ENCODE measurements around the gene DMRT2.

Gene DMRT2

DNA sequence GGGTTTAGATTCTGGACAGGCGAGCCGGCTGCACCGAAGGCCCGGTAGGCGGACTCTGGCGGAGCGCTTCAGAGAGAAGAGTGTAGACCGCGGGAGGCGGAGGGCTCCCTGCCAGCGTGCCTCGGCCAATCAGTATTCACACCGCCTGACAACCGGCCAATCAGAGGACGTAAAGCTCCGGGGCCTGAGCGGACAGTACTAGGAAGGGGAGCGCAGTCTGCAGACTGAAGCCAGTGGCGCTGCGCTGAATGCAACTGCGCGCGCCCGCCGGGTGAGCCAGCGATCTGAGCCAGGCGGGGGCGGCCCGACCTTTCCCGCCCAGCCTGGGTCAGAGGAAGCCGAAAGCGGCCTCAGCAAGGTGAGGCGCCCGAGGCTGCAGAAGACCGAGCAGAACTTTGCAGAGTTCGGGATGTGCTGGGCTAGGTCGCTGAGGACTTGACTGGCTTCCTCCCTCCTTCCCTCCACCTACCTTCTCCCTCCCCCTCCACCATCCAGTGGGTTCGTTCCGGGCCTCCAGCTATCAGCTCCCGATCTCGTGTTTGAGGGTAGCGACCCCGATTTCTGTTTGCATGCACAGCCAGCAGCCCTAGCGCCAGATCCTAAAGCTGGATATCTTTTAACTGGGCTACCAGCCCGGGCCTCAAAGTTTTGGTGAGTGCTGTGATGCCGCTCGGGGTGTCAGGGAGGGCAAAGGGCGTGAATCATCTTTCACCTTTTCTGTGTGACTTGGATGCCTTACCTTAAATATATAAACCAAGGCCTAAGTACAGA is at the start of gene DMRT2:
Gene DMRT2, plus strand, starts transcription at position 233 of the 771 bp plus-strand sequence. CDS start 1,257 bp downstream, outside the sequence.
- DNase-seq = no peak

DNA sequence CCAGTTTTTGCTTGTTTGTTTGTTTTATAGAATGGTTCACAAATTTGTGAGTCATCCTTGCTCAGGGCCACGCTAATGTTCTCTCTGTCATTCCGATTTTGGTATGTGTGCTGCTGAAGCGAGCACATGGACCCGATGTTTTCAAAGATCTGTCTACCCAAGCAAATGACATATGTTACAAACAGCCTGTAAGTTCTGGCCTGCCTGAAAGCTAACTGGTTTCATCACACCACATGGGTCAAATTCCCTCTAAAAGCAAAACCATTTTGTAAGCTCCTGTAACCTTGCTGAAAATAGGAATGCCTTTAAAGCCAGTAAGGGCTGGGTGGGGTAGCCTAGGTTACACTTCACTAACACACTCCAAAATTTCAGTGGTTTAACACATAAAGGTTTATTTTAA is 48.3 kb upstream of the DMRT2 start:
- no peak for DNase-seq

DNA sequence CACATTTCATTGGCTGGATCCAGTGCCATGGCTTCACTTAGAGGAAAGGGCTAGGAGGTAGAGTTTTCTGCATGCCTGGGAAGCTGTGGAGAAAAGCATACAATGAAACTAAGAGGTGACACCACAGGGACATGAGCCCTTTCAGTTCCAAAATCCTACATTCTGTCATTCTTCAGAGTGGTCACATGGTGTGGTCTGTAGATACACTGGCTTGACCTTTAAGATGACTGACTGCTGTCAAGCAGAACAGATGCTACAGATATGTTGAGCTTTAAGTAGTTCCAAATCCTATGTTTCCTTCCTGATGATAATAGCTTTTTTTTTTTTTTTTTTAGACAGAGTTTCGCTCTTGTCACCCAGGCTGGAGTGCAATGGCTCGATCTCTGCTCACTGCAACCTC is 47.5 kb upstream of the DMRT2 start:
- no peak for DNase-seq

DNA sequence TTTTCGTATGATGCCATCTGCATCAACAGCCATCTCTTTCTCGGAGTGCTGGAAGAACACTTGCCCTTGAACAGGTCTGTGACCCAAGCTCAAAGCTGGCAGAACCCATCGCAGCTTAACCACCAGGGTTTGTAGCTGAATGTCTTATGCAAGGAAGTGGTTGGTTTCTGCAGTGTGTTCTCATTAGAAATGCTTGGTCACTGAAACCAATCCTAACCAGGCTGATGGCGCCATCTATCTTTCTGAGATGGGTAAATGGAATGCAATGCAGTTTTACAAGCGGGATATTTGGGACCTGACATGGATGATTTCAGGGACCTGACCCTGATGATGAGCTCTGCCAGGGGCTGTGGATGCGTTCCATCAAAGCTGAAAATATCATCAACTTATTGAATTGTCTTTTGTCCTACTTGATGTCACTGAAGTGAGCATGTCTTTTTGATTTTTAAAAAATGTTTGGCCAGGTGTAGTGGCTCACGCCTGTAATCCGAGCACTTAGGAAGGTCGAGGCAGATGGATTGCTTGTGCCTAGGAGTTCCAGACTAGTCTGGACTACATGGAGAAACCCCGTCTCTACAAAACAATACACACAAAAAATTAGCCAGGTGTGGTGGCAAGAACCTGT is 45.0 kb upstream of the DMRT2 start:
- DNase-seq = no peak

DNA sequence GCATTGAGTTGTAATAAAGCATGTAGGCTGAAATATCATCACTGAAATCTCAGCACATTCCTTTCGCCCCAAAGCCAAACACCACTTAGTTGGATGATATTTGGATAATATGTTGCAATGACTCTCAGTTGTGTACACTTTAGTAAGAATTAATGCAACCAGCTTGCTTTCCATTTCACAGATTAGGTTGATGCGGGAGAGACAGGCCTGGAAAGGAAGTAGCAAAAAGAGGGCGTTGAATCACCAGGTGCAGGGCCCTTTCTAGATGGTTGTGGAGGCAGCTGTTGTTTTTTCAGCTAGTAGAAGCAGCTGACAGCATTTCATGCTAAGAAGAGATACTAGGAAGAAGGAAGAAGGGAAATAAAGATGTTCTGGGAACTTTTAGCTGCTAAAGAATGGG is 42.8 kb upstream of the DMRT2 start:
- DNase-seq = no peak

DNA sequence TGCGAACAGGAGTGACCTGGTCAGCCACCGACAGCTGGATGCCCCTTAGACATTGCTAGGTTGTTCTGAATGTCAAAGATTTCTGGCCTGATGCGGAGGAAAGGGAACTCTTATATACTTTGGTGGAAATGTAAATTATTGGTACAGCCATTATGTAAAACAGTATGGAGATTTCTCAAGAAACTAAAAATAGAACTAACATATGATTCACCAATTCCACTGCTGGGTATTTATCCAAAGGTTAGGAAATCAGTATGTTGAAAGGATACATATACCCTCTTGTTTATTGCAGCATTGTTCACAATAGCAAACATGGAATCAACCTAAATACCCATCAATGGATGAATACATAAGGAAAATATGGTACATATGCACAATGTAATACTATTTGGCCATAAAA is 41.9 kb upstream of the DMRT2 start:
- no peak for DNase-seq

DNA sequence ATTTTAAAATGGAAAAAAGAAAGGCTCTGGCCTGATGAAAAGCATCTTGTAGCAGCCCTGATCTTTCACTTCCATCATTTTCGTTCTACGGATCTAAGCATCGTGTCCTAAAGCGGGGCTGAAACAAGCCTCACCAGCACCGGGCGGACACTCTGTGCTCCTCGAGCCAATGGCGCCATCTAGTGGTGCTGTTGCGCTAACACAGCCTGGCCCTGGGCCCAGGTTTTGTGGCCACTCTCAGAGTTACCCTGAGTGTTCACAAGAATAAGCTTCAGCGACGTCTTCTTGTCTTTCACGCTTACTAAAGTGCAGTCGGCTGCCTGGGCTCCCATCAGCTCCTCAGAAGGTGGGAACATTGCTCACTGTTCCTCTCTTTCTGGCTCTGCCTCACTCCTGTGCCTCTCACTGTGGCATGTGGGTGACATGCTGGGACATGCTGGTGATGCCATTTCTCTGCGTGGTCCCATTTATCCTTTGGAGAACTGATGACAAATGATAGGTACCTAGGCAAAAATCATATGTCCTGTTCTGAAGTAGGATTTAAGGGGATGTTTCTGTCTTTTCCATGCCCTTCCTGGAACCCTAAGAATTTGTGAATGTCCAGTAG is 41.0 kb upstream of the DMRT2 start:
- DNase-seq = peak; percentile 45

DNA sequence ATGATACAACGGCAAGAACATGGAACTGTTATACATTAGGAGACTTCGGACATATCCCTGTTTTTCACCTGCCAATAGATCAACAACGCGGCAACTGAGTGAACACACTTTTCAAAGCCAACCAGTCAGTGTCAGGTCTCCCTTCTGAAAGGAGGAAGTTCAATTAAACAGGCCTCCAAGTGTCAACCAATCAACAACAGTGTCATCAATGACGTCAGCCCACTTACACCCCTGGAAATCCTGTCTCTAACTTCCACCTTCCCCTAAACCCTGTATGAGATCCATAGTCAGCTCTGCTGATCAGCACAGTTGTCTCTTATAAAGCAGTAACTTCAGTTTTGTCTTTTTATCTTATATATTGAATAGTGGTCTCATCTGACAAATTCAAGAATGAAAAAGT is 37.1 kb upstream of the DMRT2 start:
- DNase-seq = no peak

DNA sequence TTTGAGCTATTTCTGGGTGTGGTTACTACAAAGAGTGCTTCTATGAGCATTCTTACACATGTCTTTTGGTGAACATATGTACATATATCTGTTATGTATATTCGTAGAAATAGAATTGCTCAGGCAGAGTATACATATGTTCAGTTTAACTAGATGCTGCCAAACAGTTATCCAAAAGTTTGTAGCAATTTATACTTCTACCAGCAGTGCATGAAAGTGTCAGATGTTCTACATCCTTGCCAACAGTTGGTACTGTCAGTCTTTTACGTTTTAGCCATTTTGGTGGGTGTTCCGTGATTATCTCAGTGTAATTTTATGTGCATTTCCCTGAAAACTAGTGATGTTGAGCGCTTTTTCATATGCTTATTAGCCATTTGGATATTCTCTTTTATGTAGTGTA is 35.9 kb upstream of the DMRT2 start:
- no peak for DNase-seq

DNA sequence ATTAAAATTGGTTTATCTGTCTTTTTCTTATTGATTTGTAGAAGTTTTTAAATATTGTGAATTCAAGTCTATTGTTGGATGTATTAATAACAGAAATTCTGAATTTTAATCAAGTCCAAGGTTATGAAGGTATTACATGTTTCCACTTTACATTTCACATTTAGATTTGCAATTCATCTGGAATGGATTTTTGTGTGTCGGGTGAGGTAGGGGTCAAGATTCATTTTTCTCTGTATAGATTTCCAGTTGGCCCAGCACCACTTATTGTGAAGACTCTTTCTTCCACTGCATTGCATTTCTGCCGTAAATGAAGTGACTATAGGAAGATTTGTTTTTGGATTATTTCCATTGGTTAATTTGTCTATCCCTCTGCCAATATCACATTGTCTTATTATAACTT is 35.5 kb upstream of the DMRT2 start:
- no peak for DNase-seq

DNA sequence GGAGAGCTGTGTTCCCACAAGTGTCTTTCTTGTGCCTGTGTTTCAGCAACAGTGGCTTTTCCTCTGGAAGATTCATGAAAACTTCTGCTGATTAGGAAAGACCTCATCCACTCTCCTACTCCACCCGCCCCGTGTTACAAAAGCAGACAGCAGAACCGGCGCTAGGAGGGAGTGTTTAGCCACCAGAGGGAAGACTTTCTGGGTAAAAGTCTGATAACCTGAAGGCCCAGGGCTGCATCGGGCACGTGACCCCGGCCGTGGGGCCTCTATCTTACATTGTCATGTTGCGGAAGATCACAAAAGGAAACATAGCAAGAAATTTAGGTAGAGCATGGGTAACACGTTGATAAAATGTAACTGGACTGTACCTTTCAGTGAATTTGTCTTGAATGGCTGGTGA is 32.0 kb upstream of the DMRT2 start:
- no peak for DNase-seq

DNA sequence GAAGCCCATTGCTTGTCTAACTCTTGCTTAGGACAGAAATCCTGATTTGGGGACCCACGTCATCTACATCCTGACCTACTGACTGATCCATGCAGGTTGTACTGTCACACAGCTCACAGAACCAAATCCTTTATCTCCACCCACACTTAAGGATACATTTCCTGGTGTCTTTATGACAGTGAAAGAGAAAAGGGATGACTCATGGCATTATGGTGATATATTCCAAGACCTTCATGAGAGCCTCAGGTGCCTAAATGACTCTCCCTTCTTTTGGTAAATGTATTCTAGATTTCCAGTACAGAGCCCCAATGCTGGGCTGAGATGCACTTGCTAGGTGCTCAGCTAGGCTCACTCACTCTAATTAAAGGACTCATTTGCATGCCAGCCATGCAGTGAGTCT is 26.0 kb upstream of the DMRT2 start:
- DNase-seq = no peak

DNA sequence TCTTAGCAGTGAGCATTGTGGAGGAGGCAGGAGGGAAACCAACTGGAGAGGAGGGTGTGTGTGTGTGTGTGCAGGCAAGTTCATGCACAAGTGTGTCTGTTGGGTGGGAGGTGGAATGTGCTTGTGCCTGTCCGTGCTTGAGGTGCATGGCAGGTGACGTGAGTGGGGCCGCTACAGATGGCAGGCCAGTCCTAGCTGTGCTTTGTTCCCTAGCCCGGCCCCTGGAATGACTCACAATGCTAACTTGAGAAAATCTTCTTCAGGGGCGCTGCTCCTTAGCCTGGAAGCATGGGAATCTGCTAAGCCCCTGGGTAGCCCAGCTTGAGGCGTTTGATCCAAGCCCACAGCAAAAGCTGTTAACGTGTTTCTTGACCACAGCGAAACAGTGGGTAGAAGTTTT is 25.0 kb upstream of the DMRT2 start:
- DNase-seq = no peak

DNA sequence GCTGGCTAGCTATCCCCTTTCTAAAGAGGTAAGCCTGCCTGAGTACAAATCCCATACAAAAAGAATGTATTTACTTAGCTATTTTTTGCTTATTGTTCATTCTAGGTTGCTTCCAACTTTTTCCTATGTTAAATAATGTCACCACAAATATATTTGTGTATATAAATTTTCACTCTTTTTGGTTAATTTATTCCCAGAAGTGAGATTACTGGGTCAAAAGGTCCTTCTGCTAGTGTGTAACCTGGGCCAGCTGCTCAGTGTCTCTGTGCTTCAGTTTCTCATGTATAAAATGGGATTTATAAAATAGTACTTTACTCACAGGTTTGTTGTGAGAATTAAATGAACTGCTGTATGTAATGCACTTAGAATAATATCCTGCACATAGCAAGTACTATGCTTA is 23.9 kb upstream of the DMRT2 start:
- DNase-seq = no peak

DNA sequence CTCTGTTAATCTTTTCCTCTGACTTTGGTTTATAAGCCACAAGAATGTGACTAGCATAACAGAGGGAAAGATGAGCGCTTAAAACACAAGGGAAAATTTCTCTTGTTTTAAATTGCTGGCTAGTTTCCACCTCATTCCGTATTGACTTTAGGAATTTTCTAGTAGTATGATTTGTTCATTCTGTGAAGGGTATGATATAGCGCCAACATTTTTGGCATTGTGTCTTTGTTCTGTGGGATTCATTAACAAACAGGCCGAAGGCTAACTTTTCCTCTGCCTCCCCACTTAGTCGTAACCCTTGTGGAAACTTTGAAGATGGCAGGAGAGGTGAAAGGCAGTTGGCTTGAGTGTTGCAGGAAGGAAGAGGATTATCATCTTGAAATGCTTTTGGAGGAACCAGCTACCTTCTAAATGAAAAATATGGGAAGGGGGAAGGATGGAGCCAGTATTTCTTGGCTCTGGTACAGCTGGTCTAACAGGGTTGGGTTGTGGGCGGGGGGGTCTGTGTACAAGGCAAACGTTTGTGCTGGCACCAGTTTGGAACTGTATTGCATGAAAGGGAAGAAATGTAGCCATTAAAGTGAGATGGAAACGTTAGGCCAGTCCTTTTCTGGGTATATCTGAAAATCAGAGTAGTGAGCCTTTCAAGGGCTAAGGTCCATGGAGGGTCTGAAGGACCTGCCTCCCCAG is 21.5 kb upstream of the DMRT2 start:
- DNase-seq = no peak

DNA sequence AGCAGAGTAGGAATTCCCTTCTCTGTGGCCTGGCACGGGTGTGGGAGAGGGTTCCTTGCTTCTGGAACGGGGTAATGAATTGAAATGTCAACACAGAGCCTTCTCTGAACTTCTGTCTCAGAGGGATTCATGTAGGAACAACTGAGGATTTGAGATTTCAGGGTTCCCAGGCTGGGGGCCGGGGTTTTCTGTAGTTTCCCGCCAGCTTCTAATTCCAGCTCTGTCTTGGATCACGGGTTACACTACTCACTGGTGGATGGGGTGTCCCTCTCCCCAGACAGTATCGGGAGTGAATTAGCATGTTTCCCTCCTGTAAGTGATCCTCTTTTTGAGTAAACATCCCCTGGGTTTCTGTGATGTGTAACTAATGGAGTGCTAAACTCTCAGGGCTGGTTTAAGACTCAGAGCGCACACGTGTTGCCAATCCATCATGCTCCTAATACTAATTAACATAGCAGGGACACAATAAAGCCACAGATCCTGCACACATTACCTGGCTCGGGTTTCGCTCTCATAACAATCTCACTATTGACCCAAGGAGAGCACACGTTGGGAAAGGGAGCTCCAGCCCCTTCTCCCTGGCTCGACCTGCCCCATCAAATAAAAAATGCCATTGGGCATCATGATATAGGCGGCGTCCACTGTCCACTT is 18.1 kb upstream of the DMRT2 start:
- DNase-seq = no peak

DNA sequence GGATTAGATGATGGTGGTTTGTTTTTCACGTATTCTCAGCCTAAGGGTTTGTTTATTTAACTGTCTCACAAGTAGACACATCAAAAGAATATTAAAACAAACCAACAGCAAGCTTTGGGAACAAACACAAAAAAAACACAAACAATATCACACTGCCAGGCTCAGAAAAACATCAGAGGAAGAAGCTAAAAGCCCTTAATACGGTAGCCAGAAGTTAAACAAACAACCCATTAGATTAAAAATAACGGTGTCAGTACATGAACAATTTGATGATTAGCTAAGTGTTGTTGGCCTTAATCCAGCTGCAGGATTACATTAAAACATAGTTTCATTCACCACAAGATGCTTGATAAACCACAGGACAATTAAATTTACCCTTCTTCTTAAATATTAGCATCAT is 15.9 kb upstream of the DMRT2 start:
- DNase-seq = no peak

DNA sequence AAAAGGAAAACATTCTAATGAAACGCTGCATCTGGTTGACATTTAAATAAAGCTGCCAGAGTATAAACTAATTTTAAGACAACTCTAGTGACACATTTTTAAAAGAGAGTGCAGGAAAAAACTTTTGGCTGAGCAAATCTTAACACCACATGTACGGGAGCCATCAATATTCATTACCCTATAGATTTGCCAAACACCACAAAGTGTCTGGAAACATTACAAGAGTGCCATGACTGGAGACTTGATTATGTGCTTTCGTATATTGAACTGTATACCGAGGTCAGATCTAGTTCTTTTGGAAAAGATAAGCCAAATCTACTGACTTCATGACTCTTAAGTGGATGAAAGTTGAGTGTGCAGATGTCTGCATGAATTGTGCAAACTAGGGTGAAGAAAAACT is 10.6 kb upstream of the DMRT2 start:
- no peak for DNase-seq

DNA sequence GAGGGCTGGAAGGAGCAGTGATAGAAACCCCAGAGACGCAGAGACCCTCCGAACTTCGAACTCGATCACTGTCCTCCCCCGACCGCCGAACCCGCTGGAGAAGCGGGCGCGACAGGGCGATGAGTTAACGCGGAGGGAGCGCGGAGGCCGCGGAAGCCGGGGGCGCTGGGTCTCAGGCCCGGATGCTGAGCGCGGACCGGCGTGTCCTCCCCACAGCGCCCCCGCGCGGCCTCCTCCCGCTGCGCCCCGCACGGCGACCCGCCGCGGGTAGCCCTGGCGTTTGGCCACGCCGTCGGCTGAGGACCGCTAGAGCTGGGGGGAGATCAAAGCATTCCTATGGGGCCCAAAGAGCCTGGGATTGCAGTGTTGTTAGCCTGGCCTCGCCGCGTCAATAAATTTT is 7.7 kb upstream of the DMRT2 start:
- DNase-seq = no peak

DNA sequence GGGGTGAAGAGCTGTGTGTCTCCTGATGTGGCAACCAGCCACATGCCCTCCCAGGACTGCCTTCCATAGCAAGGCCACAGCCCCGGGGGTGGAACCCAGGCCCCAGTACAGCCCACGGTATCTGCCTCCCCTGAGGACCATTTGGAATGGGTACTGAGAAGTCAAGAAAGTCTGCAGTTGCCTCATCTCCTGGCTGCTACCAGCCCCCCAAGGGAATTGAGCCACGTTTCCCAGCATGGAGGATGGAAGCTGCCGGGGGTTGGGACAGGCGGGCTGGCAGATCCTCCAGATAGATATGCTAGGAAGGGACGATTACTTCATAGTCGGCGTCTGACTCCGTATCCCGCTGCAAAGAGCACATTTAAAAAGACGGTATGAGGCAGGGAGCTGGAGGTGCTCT is 5.5 kb upstream of the DMRT2 start:
- DNase-seq = no peak

DNA sequence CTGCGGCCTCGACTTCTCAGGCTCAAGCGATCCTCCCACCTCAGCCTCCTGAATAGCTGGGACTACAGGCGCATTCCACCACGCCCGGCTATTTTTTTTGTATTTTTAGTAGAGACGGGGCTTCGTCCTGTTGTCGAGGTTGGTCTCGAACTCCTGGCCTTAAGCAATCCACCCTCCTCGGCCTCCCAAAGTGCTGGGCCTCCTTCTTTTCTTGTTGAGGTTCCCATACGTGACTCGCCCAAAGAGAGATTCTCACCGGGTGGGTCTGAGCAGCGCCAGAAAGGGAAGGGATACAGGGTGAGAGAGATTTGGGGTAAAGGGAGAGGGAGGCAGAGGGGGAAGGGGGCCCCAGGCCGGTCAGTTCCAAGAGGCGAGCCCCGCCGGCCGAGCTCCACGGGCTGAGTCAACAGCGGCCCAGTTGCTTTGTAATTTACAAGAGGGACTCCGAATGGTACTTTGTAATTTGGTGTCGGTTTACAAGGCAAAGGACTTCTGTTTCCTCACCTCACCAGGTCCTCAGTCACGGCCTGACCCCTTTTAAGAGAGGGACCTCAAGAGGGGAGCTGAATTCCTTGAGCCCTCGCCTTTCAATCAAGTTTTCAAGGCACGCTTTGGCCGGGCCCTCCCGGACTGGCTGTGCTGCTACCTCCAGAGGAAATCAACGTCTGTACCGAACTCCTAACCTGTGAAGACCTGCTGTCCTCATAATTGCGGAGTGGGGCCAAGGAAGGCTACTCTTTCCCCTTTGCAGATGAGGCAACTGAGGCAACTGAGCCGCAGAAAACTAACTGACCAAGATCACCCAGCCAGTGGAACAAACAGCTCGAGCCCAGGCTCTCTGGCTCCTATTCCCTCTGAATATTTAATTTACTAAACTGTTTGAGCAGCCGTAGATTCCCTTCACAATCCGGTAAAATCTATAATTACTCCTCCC is 3.3 kb upstream of the DMRT2 start:
- no peak for DNase-seq

DNA sequence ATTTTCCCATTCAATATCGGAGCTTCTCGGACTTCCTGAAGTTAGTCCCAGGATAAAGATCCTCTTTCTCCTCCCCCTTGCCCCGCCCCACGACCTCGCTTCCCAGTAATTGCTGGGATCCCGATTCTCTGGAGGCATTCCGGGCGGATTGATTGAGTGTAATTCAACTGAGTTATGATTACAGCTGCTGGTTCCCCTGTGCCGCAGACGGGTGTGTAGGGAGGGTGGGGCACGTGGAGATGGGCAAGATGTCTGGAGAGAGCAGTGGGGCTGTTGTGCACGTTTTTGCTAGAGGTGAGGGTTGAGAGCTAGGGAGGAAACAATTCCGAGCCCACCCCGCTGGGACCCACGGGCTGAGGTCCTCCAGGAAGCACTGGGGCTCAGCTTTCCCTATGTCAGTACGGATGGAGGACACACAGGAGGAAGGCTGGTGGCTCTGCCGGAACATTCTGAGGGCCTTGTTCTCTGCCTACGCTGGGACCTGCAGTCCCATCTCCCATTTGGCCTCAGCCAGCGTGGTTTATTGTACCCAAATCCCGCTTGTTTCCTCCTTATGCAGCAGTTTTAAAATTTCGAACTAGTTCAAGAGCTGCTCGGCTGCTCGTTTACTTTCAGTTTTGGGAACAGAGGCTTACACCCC is 2.4 kb upstream of the DMRT2 start:
- DNase-seq = no peak

Measured in DMS79 treated with DMSO at 0.1 percent for 48 hours (cell line).